Measurements from ENCODE around the gene DDX47. TPM values are rescaled to one million over a fixed set of nuclear protein-coding genes. Genes with fewer than 3 reads are reported as not detected.
"Not testable (repeated sequence)": the region's sequence is repeated elsewhere in the genome, so short reads cannot be mapped to it uniquely, and the experiment has no call there.

Gene DDX47
- total and polyA plus RNA-seq, 9 of the 15 experiments (the other 6 are each of a cell fraction or from before 2014, with no cell fraction given): 39.4 to 186 (median 64.4) TPM

GRCh38 chr12:12845794-12846243, 32.7 kb downstream of the DDX47 start (continued):
- TF ChIP-seq ZBTB40 (IDR thresholded peaks at IDR 0.05) (no peak), ZBTB40 (CRISPR knock-in tag; IDR thresholded peaks at IDR 0.05) (no peak)

- H3K9me1 ChIP-seq (ENCODE audit: control insufficient read depth, insufficient read depth, low read length); H4K20me1 ChIP-seq (replicated peaks; ENCODE audit: control insufficient read depth, insufficient read depth, low read length); DNase-seq (ENCODE audit: extremely low read depth in 1 of 4, low spot score in 3 of 4); FAIRE-seq; H3K27ac ChIP-seq (ENCODE audit: extremely low read depth, low read depth, low read length); H2AFZ ChIP-seq (ENCODE audit: low read depth, low read length); H3K4me1 ChIP-seq (replicated peaks in 1 of 2; ENCODE audit: control insufficient read depth in 2 of 2, insufficient read depth in 2 of 2, low read length in 2 of 2); H3K4me3 ChIP-seq; in situ Hi-C loops (cut with MboI); H3K4me2 ChIP-seq (ENCODE audit: insufficient read depth, low read length); BruUV-seq (replicated peaks); ATAC-seq; H3K9ac ChIP-seq (ENCODE audit: insufficient read depth in 1 of 2, low read depth in 2 of 2, low read length in 2 of 2); H3K9me3 ChIP-seq (replicated peaks; ENCODE audit: control insufficient read depth, insufficient read depth, low read depth, low read length); H3K36me3 ChIP-seq (ENCODE audit: control insufficient read depth, insufficient read depth, low read length); CTCF ChIA-PET (ENCODE audit: low intra/inter-chr PET ratio); H3K27me3 ChIP-seq (ENCODE audit: control insufficient read depth in 2 of 2, insufficient read depth in 2 of 2, low read length in 2 of 2); H3K79me2 ChIP-seq (ENCODE audit: control insufficient read depth, insufficient read depth, low read length); intact Hi-C loops (cut with micrococcal nuclease): not testable (repeated sequence)
- 58% methylated on average over 3 of the region's 3 CpGs for WGBS (ENCODE audit: insufficient coverage, low coverage, missing lambda C conversion rate)
- POLR2A ChIA-PET: interaction anchor here (0.6 kb wide), 1 partner anchor 62 kb away, joined by 3 read pairs; no protein-coding TSS in a partner anchor
Observed at GRCh38 chr12:12846780-12847179, 33.6 kb downstream of the DDX47 start.
